HEK293 (cell line): ENCODE measurements around the gene ZNF440.
A peak's percentile ranks its signal among the peaks of the same experiment; 100 is the strongest.

Source experiments
- CTCF ChIA-PET: fragments of 350-600 bp; formaldehyde crosslinking; extraction: SDS; loops from one replicate; lab custom pipeline; 2021; ENCODE audit warnings: antibody characterized with exemption; lab: Yijun Ruan, JAX
- POLR2A ChIA-PET: fragments of 300-600 bp; formaldehyde crosslinking; extraction: SDS; loops from one replicate; lab custom pipeline; 2020; ENCODE audit warnings: antibody characterized with exemption, inconsistent platforms; lab: Yijun Ruan, JAX
- H3K27ac ChIP-seq: fragments of 200-500 bp; sonication (Bioruptor generic); 2 replicates; pipeline ENCODE4 v1.5.1; 2014; ENCODE audit warnings: low read depth, low read length, control low read depth, inconsistent platforms; ENCODE audit errors: extremely low read depth
- H3K36me3 ChIP-seq, 2 experiments: fragments of 200-500 bp in 1 of 2; sonication (Bioruptor generic) in 1 of 2; 1 replicate in 1 of 2; 2 replicates in 1 of 2; pipeline ENCODE4 v1.5.1; 2014 to 2017; ENCODE audit warnings: inconsistent platforms in 2 of 2, low read length in 2 of 2; ENCODE audit not compliant: control insufficient read depth in 2 of 2, insufficient read depth in 1 of 2
- H3K4me1 ChIP-seq: fragments of 200-500 bp; sonication (Bioruptor generic); 2 replicates; pipeline ENCODE4 v1.5.1; 2014; ENCODE audit warnings: mild to moderate bottlenecking, low read length, inconsistent platforms; ENCODE audit not compliant: control insufficient read depth, insufficient read depth
- H3K4me3 ChIP-seq: 2 replicates; pipeline ENCODE4 v1.5.1; 2011; ENCODE audit warnings: low read depth, mild to moderate bottlenecking, control low read depth, low read length, moderate library complexity
- H3K9me3 ChIP-seq: fragments of 200-500 bp; sonication (Bioruptor generic); 2 replicates; pipeline ENCODE4 v1.5.1; 2014; ENCODE audit warnings: low read depth, low read length, inconsistent platforms; ENCODE audit not compliant: control insufficient read depth, insufficient read depth
- GLI4 ChIP-seq: fragments of 450-650 bp; formaldehyde crosslinking; IDR thresholded peaks from 2 replicates; pipeline ENCODE4 v1.5.1; 2016; ENCODE audit warnings: missing biosample characterization, missing genetic modification characterization
- HOXD13 ChIP-seq: sonication (generic); formaldehyde crosslinking; IDR thresholded peaks from 2 replicates; pipeline ENCODE4 v1.8.0; 2022; ENCODE audit warnings: missing genetic modification reagents, borderline replicate concordance
- IKZF3 ChIP-seq: fragments of 450-650 bp; IDR thresholded peaks from 2 replicates; pipeline ENCODE4 v1.5.0; 2018; ENCODE audit warnings: missing biosample characterization, mild to moderate bottlenecking, missing genetic modification characterization, moderate library complexity
- PRDM1 ChIP-seq: fragments of 450-650 bp; formaldehyde crosslinking; IDR thresholded peaks from 2 replicates; pipeline ENCODE4; 2016; ENCODE audit warnings: missing biosample characterization, missing genetic modification characterization
- SP2 ChIP-seq: fragments of 450-650 bp; formaldehyde crosslinking; IDR thresholded peaks from 2 replicates; pipeline ENCODE4 v1.5.1; 2016; ENCODE audit warnings: missing biosample characterization, missing genetic modification characterization
- SP7 ChIP-seq: fragments of 450-650 bp; formaldehyde crosslinking; IDR thresholded peaks from 2 replicates; pipeline ENCODE4 v1.5.1; 2016; ENCODE audit warnings: missing biosample characterization, missing genetic modification characterization
- ZBTB20 ChIP-seq: fragments of 450-650 bp; formaldehyde crosslinking; IDR thresholded peaks from 2 replicates; pipeline ENCODE4 v1.5.1; 2016; ENCODE audit warnings: missing biosample characterization, missing genetic modification characterization
- ZIC2 ChIP-seq: fragments of 450-650 bp; formaldehyde crosslinking; IDR thresholded peaks from 2 replicates; pipeline ENCODE4 v1.5.1; 2016; ENCODE audit warnings: missing biosample characterization, missing genetic modification characterization
- ZNF121 ChIP-seq: fragments of 450-650 bp; formaldehyde crosslinking; IDR thresholded peaks from 2 replicates; pipeline ENCODE4 v1.5.1; 2016; ENCODE audit warnings: missing biosample characterization, missing genetic modification characterization
- ZNF366 ChIP-seq: fragments of 450-650 bp; formaldehyde crosslinking; conservative IDR thresholded peaks from 2 replicates; pipeline ENCODE4 v1.5.1; 2016; ENCODE audit warnings: missing biosample characterization, missing genetic modification characterization
- ZNF394 ChIP-seq: fragments of 450-650 bp; formaldehyde crosslinking; IDR thresholded peaks from 2 replicates; pipeline ENCODE4 v1.5.1; 2016; ENCODE audit warnings: missing biosample characterization, missing genetic modification characterization, mild to moderate bottlenecking, moderate library complexity, borderline replicate concordance
- ZNF423 ChIP-seq: fragments of 450-650 bp; formaldehyde crosslinking; IDR thresholded peaks from 2 replicates; pipeline ENCODE4 v1.5.1; 2016; ENCODE audit warnings: missing biosample characterization, missing genetic modification characterization
- ZNF501 ChIP-seq: fragments of 450-650 bp; formaldehyde crosslinking; IDR thresholded peaks from 2 replicates; pipeline ENCODE4 v1.5.1; 2016; ENCODE audit warnings: missing biosample characterization, missing genetic modification characterization
- ZNF514 ChIP-seq: fragments of 450-650 bp; formaldehyde crosslinking; IDR thresholded peaks from 2 replicates; pipeline ENCODE4 v1.5.1; 2016; ENCODE audit warnings: missing biosample characterization, missing genetic modification characterization
- ZNF558 ChIP-seq: fragments of 450-650 bp; formaldehyde crosslinking; IDR thresholded peaks from 2 replicates; pipeline ENCODE4 v1.5.1; 2016; ENCODE audit warnings: missing biosample characterization, missing genetic modification characterization
- ZNF561 ChIP-seq: fragments of 450-650 bp; IDR thresholded peaks from 2 replicates; pipeline ENCODE4 v1.5.1; 2018; ENCODE audit warnings: missing biosample characterization, missing genetic modification characterization, borderline replicate concordance
- ZNF610 ChIP-seq: fragments of 450-650 bp; formaldehyde crosslinking; IDR thresholded peaks from 2 replicates; pipeline ENCODE4 v1.5.1; 2016; ENCODE audit warnings: missing biosample characterization, missing genetic modification characterization, borderline replicate concordance
- ZNF654 ChIP-seq: fragments of 450-650 bp; formaldehyde crosslinking; IDR thresholded peaks from 2 replicates; pipeline ENCODE4 v1.5.1; 2016; ENCODE audit warnings: low read depth, missing biosample characterization, missing genetic modification characterization
- ZNF777 ChIP-seq: fragments of 450-650 bp; formaldehyde crosslinking; IDR thresholded peaks from 2 replicates; pipeline ENCODE4 v1.5.1; 2017; ENCODE audit warnings: missing biosample characterization, missing genetic modification characterization, borderline replicate concordance
- ZXDB ChIP-seq: fragments of 450-650 bp; formaldehyde crosslinking; IDR thresholded peaks from 2 replicates; pipeline ENCODE4 v1.5.1; 2016; ENCODE audit warnings: missing biosample characterization, missing genetic modification characterization
- TF ChIP-seq, protein P1 (sequence below): fragments of 450-650 bp; formaldehyde crosslinking; IDR thresholded peaks from 2 replicates; pipeline ENCODE4 v1.5.1; 2016; ENCODE audit warnings: missing biosample characterization, missing genetic modification characterization
- TF ChIP-seq, protein P2 (sequence below): fragments of 450-650 bp; formaldehyde crosslinking; IDR thresholded peaks from 2 replicates; pipeline ENCODE4 v1.5.1; 2016; ENCODE audit warnings: missing biosample characterization, missing genetic modification characterization

Gene ZNF440

DNA sequence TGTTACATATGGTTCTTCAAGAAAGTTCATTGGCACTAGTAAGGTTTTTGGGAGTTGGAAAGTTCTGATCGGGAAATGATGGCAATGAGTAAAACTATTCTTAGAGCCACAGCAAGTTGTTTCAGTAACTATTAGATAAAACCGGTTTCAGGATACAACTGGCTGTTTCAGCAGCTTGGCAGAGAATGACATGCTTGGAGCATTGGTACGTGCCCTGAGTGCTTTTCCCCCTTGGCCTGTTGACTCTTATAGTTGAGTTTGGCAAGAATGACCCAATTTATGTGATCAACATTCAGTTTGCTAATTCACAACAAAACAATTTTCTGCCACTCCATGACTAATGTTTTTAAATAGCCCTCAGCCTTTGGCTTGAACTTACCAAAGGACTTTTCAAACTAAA is 26.5 kb upstream of the ZNF440 start (continued):
- TF ChIP-seq ZNF561 (tag by site-specific recombination) (no peak), SP7 (tag by site-specific recombination) (no peak), ZNF501 (tag by site-specific recombination) (no peak)
- TF ChIP-seq, all 188 proteins: peak for 0

DNA sequence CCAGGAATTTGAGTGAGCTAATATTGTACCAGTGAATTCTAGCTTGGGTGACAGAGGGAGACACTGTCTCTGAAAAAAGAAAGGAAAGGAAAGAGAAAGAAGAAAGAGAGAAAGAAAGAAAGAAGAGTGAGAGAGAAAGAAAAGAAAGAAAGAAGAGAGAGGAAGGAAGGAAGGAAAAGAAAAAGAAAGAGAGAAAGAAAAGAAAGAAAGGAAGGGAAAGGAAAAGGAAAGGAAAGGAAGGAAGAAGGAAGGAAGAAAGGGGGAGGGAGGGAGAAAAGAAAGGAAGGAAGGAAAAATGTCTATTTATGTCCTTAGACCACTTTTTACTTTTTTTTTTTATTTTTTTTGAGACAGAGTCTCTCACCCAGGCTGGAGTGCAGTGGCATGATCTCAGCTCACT is 21.1 kb upstream of the ZNF440 start:
- TF ChIP-seq SP7 (tag by site-specific recombination) = no peak
- no peak for TF ChIP-seq ZNF558 (tag by site-specific recombination)
- TF ChIP-seq GLI4 (tag by site-specific recombination) = no peak
- TF ChIP-seq PRDM1 (tag by site-specific recombination) = peak; percentile 97
- peak; percentile 82 for TF ChIP-seq ZNF366 (tag by site-specific recombination)
- no peak for TF ChIP-seq HOXD13 (CRISPR knock-in tag)
- H3K4me1 ChIP-seq = no peaks in the 10 kb centered on the region
- no peak overlapping the region for H3K27ac ChIP-seq
- no peaks in the 10 kb centered on the region for H3K9me3 ChIP-seq
- H3K36me3 ChIP-seq = no peaks in the 10 kb centered on the region
- CTCF ChIA-PET = interaction anchor here (0.6 to 0.7 kb wide), 3 partner anchors 132 to 316 kb away, joined by 3 to 5 read pairs (median 3); no protein-coding TSS in a partner anchor
- H3K4me3 ChIP-seq = no peak overlapping the region
- POLR2A ChIA-PET = no interaction called here

DNA sequence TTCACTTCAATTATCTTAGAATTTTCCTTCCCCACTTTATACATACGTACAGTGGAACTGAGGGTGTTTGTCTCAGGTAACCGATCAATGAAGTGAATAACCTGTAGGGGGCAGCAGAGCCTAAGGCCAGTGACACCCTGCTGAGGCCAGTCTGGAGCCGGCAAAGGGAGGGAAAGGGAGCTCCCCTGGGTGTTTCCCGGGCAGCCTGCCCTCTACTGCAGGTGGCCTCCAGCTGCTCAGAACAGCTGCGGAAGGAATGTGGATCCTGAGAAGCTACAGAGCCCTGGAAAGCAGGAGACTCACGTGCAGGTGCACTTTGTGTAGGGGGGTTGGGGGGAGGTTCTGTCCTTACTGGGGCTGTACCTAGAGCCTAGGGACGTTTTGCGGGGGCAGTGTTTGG is 16.6 kb upstream of the ZNF440 start:
- peak; percentile 36; the same call in 1 of the 2 replicates for TF ChIP-seq ZIC2 (tag by site-specific recombination)
- peak; percentile 68 for TF ChIP-seq ZNF654
- no peak for TF ChIP-seq ZNF121 (tag by site-specific recombination)
- peak; percentile 30; the same call in 1 of the 2 replicates for TF ChIP-seq ZNF561 (tag by site-specific recombination)
- TF ChIP-seq, protein P1, sequence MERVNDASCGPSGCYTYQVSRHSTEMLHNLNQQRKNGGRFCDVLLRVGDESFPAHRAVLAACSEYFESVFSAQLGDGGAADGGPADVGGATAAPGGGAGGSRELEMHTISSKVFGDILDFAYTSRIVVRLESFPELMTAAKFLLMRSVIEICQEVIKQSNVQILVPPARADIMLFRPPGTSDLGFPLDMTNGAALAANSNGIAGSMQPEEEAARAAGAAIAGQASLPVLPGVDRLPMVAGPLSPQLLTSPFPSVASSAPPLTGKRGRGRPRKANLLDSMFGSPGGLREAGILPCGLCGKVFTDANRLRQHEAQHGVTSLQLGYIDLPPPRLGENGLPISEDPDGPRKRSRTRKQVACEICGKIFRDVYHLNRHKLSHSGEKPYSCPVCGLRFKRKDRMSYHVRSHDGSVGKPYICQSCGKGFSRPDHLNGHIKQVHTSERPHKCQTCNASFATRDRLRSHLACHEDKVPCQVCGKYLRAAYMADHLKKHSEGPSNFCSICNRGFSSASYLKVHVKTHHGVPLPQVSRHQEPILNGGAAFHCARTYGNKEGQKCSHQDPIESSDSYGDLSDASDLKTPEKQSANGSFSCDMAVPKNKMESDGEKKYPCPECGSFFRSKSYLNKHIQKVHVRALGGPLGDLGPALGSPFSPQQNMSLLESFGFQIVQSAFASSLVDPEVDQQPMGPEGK (tag by site-specific recombination) = 0 out of 2 replicates have a peak, but pooled peaks have one; percentile 21
- 0 out of 2 replicates have a peak, but pooled peaks have one; percentile 16 for TF ChIP-seq ZXDB (tag by site-specific recombination)
- 0 out of 2 replicates have a peak, but pooled peaks have one; percentile 11 for TF ChIP-seq ZNF394
- no peak for TF ChIP-seq ZNF610
- peak; percentile 82 for TF ChIP-seq ZNF423 (tag by site-specific recombination)
- Histone ChIP-seq H3K27ac (no peak overlapping the region), H3K4me3 (no peak overlapping the region), H3K36me3 (no peaks in the 10 kb centered on the region), H3K4me1 (no peaks in the 10 kb centered on the region), H3K9me3 (no peaks in the 10 kb centered on the region)
- CTCF ChIA-PET = interaction anchor here (0.6 to 1.8 kb wide), 39 partner anchors 10 to 872 kb away, joined by 3 to 29 read pairs (median 4); partner anchors contain the start of genes ELOF1, ZNF20, ZNF440 and ZNF441
- POLR2A ChIA-PET = interaction anchor here (0.5 to 1.8 kb wide), 6 partner anchors 31 to 359 kb away, joined by 3 to 7 read pairs (median 4); partner anchors contain the start of genes ZNF20, ZNF441 and ZNF625

DNA sequence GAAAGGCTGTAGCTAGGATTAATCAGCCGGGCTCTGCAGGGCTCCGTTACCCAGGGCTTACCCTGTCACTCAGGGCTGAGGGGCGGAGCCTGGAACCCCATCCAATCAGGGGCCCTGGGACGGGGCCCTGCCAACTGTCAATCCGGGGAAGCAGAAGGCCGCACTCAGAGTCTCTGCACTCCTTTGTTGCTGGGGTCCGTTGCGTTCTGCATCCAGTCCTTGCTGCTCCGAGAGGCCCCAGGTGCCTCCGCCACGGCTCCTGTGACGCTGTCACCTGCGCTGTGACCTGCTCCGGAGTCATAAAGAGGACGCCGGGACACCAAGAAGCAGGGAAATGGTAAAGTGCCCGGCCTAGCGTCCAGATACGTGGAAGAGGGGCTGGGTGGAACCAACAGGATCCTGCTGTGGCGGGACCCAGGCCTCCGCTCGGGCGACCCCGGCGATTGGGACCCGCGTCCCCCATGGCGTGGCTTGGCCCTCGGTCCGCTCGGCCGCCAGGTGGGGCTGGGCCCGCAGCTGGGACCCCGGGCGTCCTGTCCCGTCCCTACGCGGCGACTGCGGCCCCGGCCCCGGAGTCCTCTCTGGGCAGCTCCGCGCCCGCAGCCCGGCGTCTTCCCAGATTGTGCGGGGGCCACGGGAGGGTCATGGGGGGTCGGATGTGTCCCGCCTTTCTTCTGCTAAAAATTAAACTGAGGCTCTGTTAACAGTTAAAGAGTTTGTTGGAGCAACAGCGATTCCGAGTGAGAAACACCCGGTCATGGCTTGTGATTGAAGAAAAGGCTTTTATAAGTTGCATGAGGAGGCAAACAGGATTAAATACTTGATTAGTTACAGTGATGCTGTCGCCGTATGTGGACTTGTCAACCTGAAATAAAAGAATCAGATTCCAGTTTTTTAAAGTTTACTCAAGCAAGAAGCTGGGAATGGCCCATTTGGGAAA is 15.4 kb upstream of the ZNF440 start, which contains the start of gene ZNF491:
Gene ZNF491, plus strand, starts transcription at position 133 of the 940 bp plus-strand sequence. CDS start 7,431 bp downstream, outside the sequence.
- CTCF ChIA-PET = interaction anchor here (0.6 to 1.6 kb wide), 14 partner anchors 11 to 342 kb away, joined by 3 to 29 read pairs (median 4); partner anchors contain the start of genes ZNF20, ZNF440 and ZNF441
- Histone ChIP-seq H3K4me1 (no peaks in the 10 kb centered on the region), H3K27ac (no peak within 1 kb of the TSS), H3K9me3 (no peaks in the 10 kb centered on the region), H3K36me3 (no peaks in the 10 kb centered on the region), H3K4me3 (peak within 1 kb of the TSS; percentile 55)
- POLR2A ChIA-PET = interaction anchor here (0.5 to 1.8 kb wide), 7 partner anchors 32 to 341 kb away, joined by 3 to 7 read pairs (median 4); partner anchors contain the start of genes ZNF20 and ZNF441
- TF ChIP-seq SP2 = 0 out of 2 replicates have a peak, but pooled peaks have one; percentile 23
- TF ChIP-seq ZNF654 = no peak
- TF ChIP-seq IKZF3 (tag by site-specific recombination) = no peak
- no peak for TF ChIP-seq ZNF777 (tag by site-specific recombination)
- TF ChIP-seq ZBTB20 (tag by site-specific recombination) = no peak
- TF ChIP-seq, protein P2, sequence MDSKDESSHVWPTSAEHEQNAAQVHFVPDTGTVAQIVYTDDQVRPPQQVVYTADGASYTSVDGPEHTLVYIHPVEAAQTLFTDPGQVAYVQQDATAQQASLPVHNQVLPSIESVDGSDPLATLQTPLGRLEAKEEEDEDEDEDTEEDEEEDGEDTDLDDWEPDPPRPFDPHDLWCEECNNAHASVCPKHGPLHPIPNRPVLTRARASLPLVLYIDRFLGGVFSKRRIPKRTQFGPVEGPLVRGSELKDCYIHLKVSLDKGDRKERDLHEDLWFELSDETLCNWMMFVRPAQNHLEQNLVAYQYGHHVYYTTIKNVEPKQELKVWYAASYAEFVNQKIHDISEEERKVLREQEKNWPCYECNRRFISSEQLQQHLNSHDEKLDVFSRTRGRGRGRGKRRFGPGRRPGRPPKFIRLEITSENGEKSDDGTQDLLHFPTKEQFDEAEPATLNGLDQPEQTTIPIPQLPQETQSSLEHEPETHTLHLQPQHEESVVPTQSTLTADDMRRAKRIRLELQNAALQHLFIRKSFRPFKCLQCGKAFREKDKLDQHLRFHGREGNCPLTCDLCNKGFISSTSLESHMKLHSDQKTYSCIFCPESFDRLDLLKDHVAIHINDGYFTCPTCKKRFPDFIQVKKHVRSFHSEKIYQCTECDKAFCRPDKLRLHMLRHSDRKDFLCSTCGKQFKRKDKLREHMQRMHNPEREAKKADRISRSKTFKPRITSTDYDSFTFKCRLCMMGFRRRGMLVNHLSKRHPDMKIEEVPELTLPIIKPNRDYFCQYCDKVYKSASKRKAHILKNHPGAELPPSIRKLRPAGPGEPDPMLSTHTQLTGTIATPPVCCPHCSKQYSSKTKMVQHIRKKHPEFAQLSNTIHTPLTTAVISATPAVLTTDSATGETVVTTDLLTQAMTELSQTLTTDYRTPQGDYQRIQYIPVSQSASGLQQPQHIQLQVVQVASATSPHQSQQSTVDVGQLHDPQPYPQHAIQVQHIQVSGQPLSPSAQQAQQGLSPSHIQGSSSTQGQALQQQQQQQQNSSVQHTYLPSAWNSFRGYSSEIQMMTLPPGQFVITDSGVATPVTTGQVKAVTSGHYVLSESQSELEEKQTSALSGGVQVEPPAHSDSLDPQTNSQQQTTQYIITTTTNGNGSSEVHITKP (tag by site-specific recombination) = peak; percentile 75
- TF ChIP-seq ZNF514 (tag by site-specific recombination) = no peak
